SK-MEL-5 (cell line): ENCODE results near the gene PYGO1. TPM values are rescaled to one million over a fixed set of nuclear protein-coding genes. Genes with fewer than 3 reads are reported as not detected.
"Not testable (repeated sequence)": the region's sequence is repeated elsewhere in the genome, so short reads cannot be mapped to it uniquely, and the experiment has no call there.

Experiments used
- DNase-seq: peaks from one replicate; pipeline ENCODE4 v3.0.0-alpha.2; 2016; ENCODE audit warnings: low read depth, low spot score
- in situ Hi-C: cut with HindIII; loops from 2 replicates; pipeline ENCODE4 v1.10.0; 2016; ENCODE audit warnings: low sequenced_read_pairs, high pct_unique_total_duplicates, low pct_unique_long_range_greater_than_20kb
- total RNA-seq: library from RNA; depleted of rRNA; stranded (reverse); fragments of >200 nt; shearing (Covaris generic); gene quantifications from 2 replicates; pipeline ENCODE4 v1.2.3, GENCODE V29; 2014

The PYGO1 gene
- total RNA-seq, 1 experiment from 2014 or later: 11.8 TPM

GRCh38 chr15:55522742-55523450, 65.2 kb downstream of the PYGO1 start:
- in situ Hi-C loops: no loop called here
- DNase-seq: no peak

DNA sequence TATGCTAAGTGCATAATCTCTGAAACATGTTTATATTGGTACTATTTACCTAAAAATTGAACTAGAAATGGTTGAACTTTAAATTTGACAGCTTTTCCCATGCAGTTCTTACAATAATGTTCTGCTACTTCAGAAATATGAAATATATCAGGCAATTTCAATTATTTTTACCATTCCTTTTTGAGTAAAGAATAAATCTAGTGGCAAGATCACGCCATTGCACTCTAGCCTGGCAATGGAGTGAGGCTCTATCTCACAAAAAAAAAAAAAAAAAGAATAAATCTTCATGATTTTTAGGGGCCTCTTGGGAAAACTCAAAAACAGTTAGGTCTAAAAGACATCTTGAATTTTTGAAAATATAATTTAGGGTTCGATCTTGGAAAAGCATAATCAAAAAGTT, 69.5 kb downstream of the PYGO1 start:
- peak; percentile 36 for DNase-seq
- in situ Hi-C loops: no loop called here

- in situ Hi-C loops: no loop called here
- no peak for DNase-seq
Observed at GRCh38 chr15:55518009-55518408, 70.1 kb downstream of the PYGO1 start.

DNA sequence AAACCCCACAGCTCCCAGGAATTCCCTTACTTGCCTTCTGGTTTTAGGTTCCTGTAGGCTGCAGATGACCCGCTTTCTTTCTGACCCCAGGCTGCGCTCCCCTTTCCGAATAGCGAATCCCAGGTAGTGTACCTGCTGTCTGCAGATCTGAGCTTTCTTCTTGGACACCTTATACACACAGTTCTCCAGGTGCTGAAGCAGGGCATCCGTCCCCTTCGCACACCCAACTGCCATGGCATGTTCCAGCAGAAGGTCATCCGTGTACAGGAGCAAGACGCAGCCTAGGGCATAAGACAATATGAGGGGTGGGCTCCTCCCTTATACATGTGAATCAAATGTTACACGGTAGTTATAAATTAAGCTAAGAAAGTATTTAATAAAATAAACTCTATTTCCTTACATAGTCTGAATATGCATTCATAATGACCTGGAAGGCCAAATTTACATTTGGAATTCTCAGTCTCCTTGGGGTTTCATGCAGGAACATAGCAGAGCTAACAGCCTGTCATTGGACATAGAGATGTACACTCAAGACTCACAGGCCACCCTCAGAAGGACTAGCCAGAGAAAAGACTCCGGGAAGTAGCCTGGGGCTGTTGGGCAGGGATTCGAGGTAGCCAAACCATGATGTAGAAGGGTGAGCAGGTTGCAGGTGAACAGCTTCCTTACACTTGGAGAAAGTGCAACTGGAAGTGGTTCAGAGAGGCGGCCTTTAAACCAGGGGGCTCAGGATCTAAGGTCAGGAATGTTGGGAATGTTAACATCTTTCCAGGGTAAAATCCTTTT, 72.0 kb downstream of the PYGO1 start:
- no peak for DNase-seq
- in situ Hi-C loops: no loop called here

GRCh38 chr15:55515491-55515890, 72.7 kb downstream of the PYGO1 start:
- no peak for DNase-seq
- in situ Hi-C loops: no loop called here

GRCh38 chr15:55514414-55514850, 73.7 kb downstream of the PYGO1 start:
- in situ Hi-C loops: no loop called here
- no peak for DNase-seq

DNA sequence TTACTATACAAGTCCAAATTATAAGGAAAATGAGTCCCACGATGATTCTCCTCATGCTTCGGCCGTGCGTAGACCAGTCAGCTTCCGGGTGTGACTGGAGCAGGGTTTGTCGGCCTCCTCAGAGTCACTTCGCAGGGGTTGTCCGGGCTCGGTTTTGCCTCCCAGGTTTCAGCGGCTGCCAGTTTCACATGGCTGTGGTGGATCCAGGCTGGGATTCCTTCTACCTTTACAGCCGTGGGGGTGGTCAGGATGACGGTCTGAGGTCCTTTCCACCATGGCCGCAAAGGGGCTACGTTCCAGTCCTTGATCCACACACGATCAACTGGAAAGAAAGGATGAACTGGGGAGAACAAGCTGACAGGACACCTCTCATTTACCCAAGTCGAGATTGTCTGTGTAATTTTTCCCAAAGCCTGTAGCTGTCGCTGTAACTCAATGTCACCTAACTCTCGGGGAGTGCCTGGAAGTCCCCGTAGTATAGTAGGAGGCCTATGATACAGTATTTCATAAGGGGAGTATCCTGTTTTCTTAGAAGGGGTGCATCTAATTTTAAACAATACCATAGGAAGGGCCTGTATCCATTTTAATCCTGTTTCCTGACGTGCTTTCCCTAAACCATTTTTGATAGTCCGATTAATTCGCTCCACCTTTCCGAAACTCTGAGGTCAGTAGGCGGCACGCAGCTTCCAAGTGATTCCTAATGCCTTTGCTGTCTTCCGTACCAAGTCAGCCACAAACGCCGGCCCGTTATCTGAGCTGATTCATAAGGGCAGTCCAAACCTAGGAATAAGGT, 74.3 kb downstream of the PYGO1 start:
- peak; percentile 63 for DNase-seq
- in situ Hi-C loops: not testable (repeated sequence)

- in situ Hi-C loops: no loop called here
Observed at GRCh38 chr15:55513152-55513551, 75.0 kb downstream of the PYGO1 start.

DNA sequence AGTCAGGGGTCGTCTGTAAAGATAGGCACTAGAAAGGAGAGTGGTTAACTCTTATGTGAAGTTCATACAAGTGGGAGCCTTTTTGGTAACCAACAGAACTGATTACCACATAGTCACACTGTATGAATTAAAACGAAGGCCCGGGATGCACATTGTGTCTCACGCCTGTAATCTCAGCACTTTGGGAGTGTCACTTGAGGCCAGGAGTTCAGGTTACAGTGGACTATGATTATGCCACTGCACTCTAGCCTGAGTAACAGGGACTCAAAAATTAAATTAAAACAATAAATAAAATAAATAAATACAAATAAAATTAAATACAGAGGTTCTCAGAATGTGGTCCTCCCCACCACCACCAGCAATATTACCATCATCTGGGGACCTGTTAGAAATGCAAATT, 80.6 kb downstream of the PYGO1 start:
- in situ Hi-C loops: no loop called here
- no peak for DNase-seq

More at GRCh38 chr15:55513152-55513551, 75.0 kb downstream of the PYGO1 start:
- DNase-seq: no peak

DNA sequence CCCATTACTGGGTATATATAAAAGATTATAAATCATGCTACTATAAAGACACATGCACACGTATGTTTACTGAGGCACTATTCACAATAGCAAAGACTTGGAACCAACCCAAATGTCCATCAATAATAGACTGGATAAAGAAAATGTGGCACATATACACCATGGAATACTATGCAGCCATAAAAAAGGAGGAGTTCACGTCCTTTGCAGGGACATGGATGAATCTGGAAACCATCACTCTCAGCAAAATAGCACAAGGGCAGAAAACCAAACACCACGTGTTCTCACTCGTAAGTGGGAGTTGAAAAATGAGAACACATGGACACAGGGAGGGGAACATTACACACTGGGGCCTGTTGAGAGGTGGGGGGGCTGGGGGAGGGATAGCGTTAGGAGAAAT, 82.7 kb downstream of the PYGO1 start:
- DNase-seq, in situ Hi-C loops: not testable (repeated sequence)

GRCh38 chr15:55499151-55499550, 89.0 kb downstream of the PYGO1 start:
- in situ Hi-C loops: no loop called here

DNA sequence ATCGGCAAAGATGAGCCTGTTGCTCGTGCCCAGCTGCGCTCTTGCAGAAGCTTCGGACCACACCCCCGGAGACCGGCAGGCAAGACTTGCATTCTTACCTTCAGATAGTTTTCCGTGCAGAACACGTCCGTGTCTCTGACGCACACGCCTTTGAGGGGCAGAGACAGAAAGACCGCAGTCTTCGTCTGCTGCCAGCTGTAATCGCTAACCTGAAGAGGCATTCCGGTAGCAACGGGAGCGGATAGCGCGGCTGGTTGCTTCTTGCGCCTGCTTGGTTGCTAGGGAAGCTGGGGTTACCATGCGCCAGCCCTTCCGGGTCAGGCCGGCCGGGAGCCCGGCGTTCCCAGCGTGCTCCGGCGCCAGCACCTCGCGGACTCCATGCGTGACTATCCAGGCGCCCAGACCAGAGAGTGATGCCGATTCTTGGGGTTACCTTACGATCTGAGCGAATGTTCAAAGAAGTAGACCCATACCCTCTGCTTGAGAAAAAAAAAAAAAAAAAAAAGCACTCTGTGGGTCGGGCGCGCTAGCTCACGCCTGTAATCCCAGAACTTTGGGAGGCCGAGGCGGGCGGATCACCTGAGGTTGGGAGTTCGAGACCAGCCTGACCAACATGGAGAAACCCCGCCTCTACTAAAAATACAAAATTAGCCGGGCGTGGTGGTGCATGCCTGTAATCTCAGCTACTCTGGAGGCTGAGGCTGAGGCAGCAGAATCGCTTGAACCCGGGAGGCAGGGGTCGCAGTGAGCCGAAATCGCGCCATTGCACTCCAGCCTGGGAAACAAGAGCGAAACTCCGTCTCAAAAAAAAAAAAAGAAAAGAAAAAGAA, 89.8 kb downstream of the PYGO1 start:
- peak; percentile 89 for DNase-seq

More at GRCh38 chr15:55499151-55499550, 89.0 kb downstream of the PYGO1 start:
- no peak for DNase-seq

GRCh38 chr15:55496716-55497115, 91.4 kb downstream of the PYGO1 start:
- no peak for DNase-seq
- in situ Hi-C loops: no loop called here

More for the DNA sequence above, 89.8 kb downstream of the PYGO1 start:
- in situ Hi-C loops: not testable (repeated sequence)

GRCh38 chr15:55494931-55495330, 93.2 kb downstream of the PYGO1 start:
- no peak for DNase-seq

GRCh38 chr15:55488952-55489600, 99.1 kb downstream of the PYGO1 start:
- DNase-seq, in situ Hi-C loops: not testable (repeated sequence)

More at GRCh38 chr15:55494931-55495330, 93.2 kb downstream of the PYGO1 start:
- in situ Hi-C loops: no loop called here
